ENCODE measurements around the gene RBMS3. TPM values are rescaled to one million over a fixed set of nuclear protein-coding genes. Genes with fewer than 3 reads are reported as not detected.

Gene RBMS3
- total and polyA plus RNA-seq, 12 donors: 8.7 to 90.1 (median 51.2) TPM

DNA sequence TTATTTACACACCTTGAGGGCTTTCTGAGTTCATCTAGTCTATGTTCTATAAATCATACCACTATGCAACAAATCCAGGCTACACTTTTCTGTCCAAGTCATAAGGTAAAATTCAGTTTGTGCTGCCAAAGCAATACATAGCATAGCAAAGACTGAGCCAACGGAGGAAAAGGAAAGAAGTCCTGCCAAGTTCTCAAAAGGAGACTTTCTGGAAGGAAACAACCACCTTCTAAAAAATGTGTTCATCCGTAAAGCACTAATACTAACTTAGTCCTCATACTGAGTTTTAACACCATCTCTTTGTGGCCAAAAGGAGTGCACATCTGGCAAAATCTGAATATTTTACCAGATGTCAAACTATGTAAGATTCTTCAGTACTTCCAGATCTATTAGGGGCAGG lies 620.2 kb downstream of the RBMS3 start:
- Histone ChIP-seq H3K27ac (no peak overlapping the region), H3K27me3 (no peaks in the 10 kb centered on the region), H3K4me3 (no peak overlapping the region), H3K36me3 (replicated peaks in 1 of 2) (no peaks in the 10 kb centered on the region), H3K4me1 (replicated peaks in 1 of 2) (no peaks in the 10 kb centered on the region), H3K9me3 (replicated peaks in 1 of 3) (no peaks in the 10 kb centered on the region)
- intact Hi-C loops (cut with DNase I): no loop called here
- DNase-seq: no peak
- 43 to 81% (median 62%) methylated on average over 2 of the region's 2 CpGs for WGBS, 4 donors
- TF ChIP-seq, protein P1, sequence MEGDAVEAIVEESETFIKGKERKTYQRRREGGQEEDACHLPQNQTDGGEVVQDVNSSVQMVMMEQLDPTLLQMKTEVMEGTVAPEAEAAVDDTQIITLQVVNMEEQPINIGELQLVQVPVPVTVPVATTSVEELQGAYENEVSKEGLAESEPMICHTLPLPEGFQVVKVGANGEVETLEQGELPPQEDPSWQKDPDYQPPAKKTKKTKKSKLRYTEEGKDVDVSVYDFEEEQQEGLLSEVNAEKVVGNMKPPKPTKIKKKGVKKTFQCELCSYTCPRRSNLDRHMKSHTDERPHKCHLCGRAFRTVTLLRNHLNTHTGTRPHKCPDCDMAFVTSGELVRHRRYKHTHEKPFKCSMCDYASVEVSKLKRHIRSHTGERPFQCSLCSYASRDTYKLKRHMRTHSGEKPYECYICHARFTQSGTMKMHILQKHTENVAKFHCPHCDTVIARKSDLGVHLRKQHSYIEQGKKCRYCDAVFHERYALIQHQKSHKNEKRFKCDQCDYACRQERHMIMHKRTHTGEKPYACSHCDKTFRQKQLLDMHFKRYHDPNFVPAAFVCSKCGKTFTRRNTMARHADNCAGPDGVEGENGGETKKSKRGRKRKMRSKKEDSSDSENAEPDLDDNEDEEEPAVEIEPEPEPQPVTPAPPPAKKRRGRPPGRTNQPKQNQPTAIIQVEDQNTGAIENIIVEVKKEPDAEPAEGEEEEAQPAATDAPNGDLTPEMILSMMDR (IDR thresholded peaks at IDR 0.05): no peak
- TF ChIP-seq POLR2A (IDR thresholded peaks at IDR 0.05): no peak

DNA sequence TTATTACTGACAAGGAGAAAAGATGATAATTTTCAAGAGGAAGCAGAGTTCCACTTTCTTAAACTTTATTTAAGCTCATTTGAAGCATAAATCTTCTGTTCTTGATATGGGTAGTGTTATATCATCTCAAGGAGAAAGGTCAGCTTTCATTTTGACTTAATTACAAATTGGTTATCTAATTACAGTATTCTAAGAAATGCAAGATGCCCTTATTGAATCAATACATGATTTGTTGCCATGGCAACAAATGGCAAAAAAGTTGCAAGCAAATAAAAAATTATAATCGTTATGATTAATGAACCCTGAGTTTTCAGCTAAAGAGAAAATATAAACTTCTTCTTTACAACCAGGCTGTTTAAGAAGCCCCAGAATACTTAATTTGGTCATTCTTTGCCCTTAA lies 622.7 kb downstream of the RBMS3 start:
- intact Hi-C loops (cut with DNase I): no loop called here
- TF ChIP-seq, protein P1 (IDR thresholded peaks at IDR 0.05): no peak
- TF ChIP-seq POLR2A (IDR thresholded peaks at IDR 0.05): no peak
- Histone ChIP-seq H3K4me1 (replicated peaks in 1 of 2) (no peaks in the 10 kb centered on the region), H3K4me3 (no peak overlapping the region), H3K27me3 (no peaks in the 10 kb centered on the region), H3K9me3 (replicated peaks in 1 of 3) (no peaks in the 10 kb centered on the region), H3K36me3 (replicated peaks in 1 of 2) (no peaks in the 10 kb centered on the region), H3K27ac (no peak overlapping the region)
- WGBS, 4 donors: 73 to 80% (median 78%) methylated on average over 1 of the region's 1 CpG
- no peak for DNase-seq

DNA sequence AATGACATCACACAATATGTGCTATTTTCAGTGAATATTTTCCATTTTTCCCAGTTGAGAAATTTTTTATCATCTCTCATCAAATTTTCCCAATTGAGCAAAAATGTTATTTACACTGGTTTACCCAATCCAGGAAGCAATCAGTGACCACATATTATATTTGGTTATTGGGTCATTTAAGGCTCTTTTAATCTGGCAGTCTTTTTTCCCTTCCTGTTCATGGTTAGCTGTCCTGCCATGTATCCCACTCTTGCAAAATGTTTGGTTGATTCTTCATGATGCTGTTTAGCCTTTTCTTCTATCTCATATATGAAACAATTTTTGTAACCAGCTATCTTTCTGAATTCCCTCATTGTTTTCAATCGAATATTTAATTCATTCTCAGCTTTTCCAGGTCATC lies 626.0 kb downstream of the RBMS3 start:
- H3K4me1 ChIP-seq (replicated peaks in 1 of 2): no peaks in the 10 kb centered on the region
- H3K27me3 ChIP-seq: no peaks in the 10 kb centered on the region
- H3K36me3 ChIP-seq (replicated peaks in 1 of 2): no peaks in the 10 kb centered on the region
- DNase-seq: no peak
- TF ChIP-seq, protein P1 (IDR thresholded peaks at IDR 0.05): no peak
- no peak for TF ChIP-seq POLR2A (IDR thresholded peaks at IDR 0.05)
- 71 to 93% (median 82%) methylated on average over 1 of the region's 1 CpG for WGBS, 4 donors
- H3K9me3 ChIP-seq (replicated peaks in 1 of 3): no peaks in the 10 kb centered on the region
- intact Hi-C loops (cut with DNase I): no loop called here
- no peak overlapping the region for H3K4me3 ChIP-seq
- no peak overlapping the region for H3K27ac ChIP-seq

DNA sequence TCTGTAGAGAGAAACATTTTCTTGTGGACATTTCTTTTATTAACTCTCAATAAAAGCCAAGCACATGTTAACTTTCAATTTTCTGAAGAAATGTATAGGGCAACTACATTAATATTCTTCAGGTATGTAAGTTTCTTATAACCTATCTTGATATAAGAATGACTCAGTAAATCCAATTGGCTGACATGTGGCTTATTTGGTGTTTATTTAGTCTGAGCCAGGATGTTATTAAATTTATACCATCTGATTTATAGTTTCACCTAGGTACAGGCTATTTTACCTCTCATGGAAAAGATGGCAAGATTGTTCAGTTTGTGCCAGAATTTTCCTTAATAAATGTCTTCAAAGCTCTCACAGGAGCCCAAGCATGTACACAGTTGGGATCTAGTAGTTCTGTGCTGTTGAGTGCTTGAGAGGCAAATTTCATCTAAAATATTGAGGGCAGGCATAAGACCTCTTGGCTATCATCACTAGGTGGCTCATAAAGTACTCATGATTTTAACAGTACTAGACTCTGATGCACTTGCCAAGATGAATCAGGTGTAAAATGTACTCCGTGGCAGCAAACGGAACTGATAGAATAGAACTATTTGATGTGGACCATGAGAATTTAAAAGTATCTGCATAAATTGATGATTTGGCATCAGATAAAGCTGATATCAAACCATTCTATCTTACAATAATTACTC lies 631.9 kb downstream of the RBMS3 start:
- no peaks in the 10 kb centered on the region for H3K27me3 ChIP-seq
- WGBS, 4 donors: 89 to 95% (median 92%) methylated on average over 2 of the region's 2 CpGs
- H3K4me1 ChIP-seq (replicated peaks in 1 of 2): no peaks in the 10 kb centered on the region
- no peak for TF ChIP-seq POLR2A (IDR thresholded peaks at IDR 0.05)
- TF ChIP-seq, protein P1 (IDR thresholded peaks at IDR 0.05): no peak
- H3K36me3 ChIP-seq (replicated peaks in 1 of 2): no peaks in the 10 kb centered on the region
- H3K9me3 ChIP-seq (replicated peaks in 1 of 3): no peaks in the 10 kb centered on the region
- H3K27ac ChIP-seq: no peak overlapping the region
- no peak for DNase-seq
- intact Hi-C loops (cut with DNase I): no loop called here
- H3K4me3 ChIP-seq: no peak overlapping the region
